ENCODE measurements around the gene CELF5. TPM values are rescaled to one million over a fixed set of nuclear protein-coding genes. Genes with fewer than 3 reads are reported as not detected.

Gene CELF5
- total and polyA plus RNA-seq, 2 experiments from 2014 or later: 5.6 to 10.6 TPM

DNA sequence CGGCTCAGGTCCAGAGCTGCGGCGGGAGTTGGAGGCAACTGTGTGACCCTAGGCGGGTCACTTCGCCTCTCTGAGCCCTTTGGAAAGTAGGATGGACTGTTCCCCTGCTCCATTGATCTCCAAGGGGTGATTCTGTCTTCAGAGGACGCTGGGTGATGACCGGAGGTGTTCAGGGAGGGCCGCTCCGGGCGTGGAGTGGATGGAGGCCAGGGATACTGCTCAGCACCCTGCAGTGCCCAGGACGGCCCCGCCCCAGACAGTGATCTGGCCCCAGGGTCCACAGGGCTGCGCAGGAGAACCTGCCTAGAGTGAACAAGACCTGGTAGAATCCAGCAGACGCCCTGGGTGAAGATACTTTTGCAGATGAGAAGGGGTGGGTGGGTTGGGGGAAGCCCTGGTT, 31.8 kb upstream of the CELF5 start (continued):
- TF ChIP-seq, protein P1, sequence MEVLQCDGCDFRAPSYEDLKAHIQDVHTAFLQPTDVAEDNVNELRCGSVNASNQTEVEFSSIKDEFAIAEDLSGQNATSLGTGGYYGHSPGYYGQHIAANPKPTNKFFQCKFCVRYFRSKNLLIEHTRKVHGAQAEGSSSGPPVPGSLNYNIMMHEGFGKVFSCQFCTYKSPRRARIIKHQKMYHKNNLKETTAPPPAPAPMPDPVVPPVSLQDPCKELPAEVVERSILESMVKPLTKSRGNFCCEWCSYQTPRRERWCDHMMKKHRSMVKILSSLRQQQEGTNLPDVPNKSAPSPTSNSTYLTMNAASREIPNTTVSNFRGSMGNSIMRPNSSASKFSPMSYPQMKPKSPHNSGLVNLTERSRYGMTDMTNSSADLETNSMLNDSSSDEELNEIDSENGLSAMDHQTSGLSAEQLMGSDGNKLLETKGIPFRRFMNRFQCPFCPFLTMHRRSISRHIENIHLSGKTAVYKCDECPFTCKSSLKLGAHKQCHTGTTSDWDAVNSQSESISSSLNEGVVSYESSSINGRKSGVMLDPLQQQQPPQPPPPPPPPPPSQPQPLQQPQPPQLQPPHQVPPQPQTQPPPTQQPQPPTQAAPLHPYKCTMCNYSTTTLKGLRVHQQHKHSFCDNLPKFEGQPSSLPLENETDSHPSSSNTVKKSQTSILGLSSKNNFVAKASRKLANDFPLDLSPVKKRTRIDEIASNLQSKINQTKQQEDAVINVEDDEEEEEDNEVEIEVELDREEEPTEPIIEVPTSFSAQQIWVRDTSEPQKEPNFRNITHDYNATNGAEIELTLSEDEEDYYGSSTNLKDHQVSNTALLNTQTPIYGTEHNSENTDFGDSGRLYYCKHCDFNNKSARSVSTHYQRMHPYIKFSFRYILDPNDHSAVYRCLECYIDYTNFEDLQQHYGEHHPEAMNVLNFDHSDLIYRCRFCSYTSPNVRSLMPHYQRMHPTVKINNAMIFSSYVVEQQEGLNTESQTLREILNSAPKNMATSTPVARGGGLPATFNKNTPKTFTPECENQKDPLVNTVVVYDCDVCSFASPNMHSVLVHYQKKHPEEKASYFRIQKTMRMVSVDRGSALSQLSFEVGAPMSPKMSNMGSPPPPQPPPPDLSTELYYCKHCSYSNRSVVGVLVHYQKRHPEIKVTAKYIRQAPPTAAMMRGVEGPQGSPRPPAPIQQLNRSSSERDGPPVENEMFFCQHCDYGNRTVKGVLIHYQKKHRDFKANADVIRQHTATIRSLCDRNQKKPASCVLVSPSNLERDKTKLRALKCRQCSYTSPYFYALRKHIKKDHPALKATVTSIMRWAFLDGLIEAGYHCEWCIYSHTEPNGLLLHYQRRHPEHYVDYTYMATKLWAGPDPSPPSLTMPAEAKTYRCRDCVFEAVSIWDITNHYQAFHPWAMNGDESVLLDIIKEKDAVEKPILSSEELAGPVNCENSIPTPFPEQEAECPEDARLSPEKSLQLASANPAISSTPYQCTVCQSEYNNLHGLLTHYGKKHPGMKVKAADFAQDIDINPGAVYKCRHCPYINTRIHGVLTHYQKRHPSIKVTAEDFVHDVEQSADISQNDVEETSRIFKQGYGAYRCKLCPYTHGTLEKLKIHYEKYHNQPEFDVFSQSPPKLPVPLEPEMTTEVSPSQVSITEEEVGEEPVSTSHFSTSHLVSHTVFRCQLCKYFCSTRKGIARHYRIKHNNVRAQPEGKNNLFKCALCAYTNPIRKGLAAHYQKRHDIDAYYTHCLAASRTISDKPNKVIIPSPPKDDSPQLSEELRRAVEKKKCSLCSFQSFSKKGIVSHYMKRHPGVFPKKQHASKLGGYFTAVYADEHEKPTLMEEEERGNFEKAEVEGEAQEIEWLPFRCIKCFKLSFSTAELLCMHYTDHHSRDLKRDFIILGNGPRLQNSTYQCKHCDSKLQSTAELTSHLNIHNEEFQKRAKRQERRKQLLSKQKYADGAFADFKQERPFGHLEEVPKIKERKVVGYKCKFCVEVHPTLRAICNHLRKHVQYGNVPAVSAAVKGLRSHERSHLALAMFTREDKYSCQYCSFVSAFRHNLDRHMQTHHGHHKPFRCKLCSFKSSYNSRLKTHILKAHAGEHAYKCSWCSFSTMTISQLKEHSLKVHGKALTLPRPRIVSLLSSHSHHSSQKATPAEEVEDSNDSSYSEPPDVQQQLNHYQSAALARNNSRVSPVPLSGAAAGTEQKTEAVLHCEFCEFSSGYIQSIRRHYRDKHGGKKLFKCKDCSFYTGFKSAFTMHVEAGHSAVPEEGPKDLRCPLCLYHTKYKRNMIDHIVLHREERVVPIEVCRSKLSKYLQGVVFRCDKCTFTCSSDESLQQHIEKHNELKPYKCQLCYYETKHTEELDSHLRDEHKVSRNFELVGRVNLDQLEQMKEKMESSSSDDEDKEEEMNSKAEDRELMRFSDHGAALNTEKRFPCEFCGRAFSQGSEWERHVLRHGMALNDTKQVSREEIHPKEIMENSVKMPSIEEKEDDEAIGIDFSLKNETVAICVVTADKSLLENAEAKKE (CRISPR knock-in tag; IDR thresholded peaks at IDR 0.05): no peak
- no peak for TF ChIP-seq EZH2 (IDR thresholded peaks at IDR 0.05; ENCODE audit: low read depth, unreplicated experiment)
- TF ChIP-seq, protein P2, sequence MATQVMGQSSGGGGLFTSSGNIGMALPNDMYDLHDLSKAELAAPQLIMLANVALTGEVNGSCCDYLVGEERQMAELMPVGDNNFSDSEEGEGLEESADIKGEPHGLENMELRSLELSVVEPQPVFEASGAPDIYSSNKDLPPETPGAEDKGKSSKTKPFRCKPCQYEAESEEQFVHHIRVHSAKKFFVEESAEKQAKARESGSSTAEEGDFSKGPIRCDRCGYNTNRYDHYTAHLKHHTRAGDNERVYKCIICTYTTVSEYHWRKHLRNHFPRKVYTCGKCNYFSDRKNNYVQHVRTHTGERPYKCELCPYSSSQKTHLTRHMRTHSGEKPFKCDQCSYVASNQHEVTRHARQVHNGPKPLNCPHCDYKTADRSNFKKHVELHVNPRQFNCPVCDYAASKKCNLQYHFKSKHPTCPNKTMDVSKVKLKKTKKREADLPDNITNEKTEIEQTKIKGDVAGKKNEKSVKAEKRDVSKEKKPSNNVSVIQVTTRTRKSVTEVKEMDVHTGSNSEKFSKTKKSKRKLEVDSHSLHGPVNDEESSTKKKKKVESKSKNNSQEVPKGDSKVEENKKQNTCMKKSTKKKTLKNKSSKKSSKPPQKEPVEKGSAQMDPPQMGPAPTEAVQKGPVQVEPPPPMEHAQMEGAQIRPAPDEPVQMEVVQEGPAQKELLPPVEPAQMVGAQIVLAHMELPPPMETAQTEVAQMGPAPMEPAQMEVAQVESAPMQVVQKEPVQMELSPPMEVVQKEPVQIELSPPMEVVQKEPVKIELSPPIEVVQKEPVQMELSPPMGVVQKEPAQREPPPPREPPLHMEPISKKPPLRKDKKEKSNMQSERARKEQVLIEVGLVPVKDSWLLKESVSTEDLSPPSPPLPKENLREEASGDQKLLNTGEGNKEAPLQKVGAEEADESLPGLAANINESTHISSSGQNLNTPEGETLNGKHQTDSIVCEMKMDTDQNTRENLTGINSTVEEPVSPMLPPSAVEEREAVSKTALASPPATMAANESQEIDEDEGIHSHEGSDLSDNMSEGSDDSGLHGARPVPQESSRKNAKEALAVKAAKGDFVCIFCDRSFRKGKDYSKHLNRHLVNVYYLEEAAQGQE (IDR thresholded peaks at IDR 0.05; ENCODE audit: unreplicated experiment): no peak
- TF ChIP-seq CREB1 (CRISPR knock-in tag; IDR thresholded peaks at IDR 0.05; ENCODE audit: low read depth): no peak
- TF ChIP-seq ZNF114 (CRISPR knock-in tag; IDR thresholded peaks at IDR 0.05): no peak

All from GM23338 (cell line).